Measurements from ENCODE around the gene NEK3. TPM values are rescaled to one million over a fixed set of nuclear protein-coding genes. Genes with fewer than 3 reads are reported as not detected.
A peak's percentile ranks its signal among the peaks of the same experiment; 100 is the strongest.

NEK3 gene
- total RNA-seq, 1 experiment from 2014 or later = 6.9 TPM

DNA sequence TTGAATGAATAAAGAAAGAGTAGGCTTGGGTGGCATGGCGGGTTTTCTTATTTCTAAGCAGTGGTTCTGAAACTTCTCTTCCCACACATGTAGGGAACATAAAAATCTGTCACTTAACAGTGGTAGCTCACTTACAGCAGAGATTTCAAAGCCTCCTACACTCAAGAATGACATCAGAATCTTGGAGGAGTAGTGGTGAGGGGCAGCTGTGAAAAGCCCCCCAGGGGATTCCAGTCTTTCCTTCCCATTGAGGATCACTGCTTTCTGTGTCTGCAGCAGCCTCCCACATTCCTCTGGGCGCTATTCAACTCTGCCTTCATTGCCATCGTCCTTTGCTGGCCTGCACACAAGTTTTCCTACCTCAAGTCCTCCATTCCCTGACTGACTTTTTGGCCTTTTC is 21.9 kb downstream of the NEK3 start:
- Histone ChIP-seq H3F3A (ENCODE audit: low read length, unreplicated experiment) (no peaks in the 10 kb centered on the region), H3K36me3 (ENCODE audit: low read depth, low read length) (no peaks in the 10 kb centered on the region), H3K27me3 (ENCODE audit: low read length) (no peaks in the 10 kb centered on the region), H3K27ac (ENCODE audit: low read length) (no peak overlapping the region), H4K20me1 (ENCODE audit: low read length) (no peaks in the 10 kb centered on the region), H3K9ac (ENCODE audit: low read length) (no peak overlapping the region), H3K9me3 (ENCODE audit: low read length) (no peaks in the 10 kb centered on the region), H3K4me2 (ENCODE audit: low read length) (no peak overlapping the region), H3K79me2 (ENCODE audit: low read length) (no peaks in the 10 kb centered on the region), H3K4me3 (ENCODE audit: low read length) (no peak overlapping the region), H2AFZ (ENCODE audit: low read length) (no peak overlapping the region), H3K4me1 (ENCODE audit: insufficient read depth, low read length) (no peaks in the 10 kb centered on the region), H3K9me2 (replicated peaks; ENCODE audit: low read length) (no peaks in the 10 kb centered on the region)
- TF ChIP-seq EZH2 (IDR thresholded peaks at IDR 0.05; ENCODE audit: low read length, unreplicated experiment) (no peak), EZH2phosphoT487 (IDR thresholded peaks at IDR 0.05; ENCODE audit: borderline replicate concordance, low read length) (no peak)
- TF ChIP-seq, protein P1, sequence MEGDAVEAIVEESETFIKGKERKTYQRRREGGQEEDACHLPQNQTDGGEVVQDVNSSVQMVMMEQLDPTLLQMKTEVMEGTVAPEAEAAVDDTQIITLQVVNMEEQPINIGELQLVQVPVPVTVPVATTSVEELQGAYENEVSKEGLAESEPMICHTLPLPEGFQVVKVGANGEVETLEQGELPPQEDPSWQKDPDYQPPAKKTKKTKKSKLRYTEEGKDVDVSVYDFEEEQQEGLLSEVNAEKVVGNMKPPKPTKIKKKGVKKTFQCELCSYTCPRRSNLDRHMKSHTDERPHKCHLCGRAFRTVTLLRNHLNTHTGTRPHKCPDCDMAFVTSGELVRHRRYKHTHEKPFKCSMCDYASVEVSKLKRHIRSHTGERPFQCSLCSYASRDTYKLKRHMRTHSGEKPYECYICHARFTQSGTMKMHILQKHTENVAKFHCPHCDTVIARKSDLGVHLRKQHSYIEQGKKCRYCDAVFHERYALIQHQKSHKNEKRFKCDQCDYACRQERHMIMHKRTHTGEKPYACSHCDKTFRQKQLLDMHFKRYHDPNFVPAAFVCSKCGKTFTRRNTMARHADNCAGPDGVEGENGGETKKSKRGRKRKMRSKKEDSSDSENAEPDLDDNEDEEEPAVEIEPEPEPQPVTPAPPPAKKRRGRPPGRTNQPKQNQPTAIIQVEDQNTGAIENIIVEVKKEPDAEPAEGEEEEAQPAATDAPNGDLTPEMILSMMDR (conservative IDR thresholded peaks at IDR 0.05; ENCODE audit: low read depth, low read length) = no peak
- intact Hi-C loops (cut with micrococcal nuclease) = no loop called here
- ChIA-PET CTCF (no interaction called here), POLR2A (ENCODE audit: unreplicated experiment) (no interaction called here)
- no peak for DNase-seq
- no peak for ATAC-seq
- no TSS peak for BruUV-seq (replicated peaks)

DNA sequence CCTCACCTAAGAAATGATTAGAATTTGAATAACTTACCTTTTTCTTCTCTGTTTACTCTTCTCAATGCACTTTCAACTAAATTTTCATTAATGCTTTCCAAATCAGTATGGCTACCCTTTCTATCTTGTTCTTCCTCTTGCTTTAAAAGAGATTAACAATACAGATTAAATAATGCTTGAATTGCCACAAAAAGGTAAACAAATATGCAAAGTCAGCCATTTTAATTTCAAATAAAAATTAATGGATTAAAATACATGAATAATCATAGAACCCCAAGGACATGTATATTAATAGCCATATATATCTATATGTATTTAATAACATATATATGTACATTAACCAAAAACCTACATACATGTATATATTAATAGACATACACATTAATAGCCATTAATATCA is 22.6 kb downstream of the NEK3 start:
- intact Hi-C loops (cut with micrococcal nuclease) = no loop called here
- Histone ChIP-seq H3K4me3 (ENCODE audit: low read length) (no peak overlapping the region), H3K27ac (ENCODE audit: low read length) (no peak overlapping the region), H3K79me2 (ENCODE audit: low read length) (no peaks in the 10 kb centered on the region), H2AFZ (ENCODE audit: low read length) (no peak overlapping the region), H3K4me1 (ENCODE audit: insufficient read depth, low read length) (no peaks in the 10 kb centered on the region), H3K36me3 (ENCODE audit: low read depth, low read length) (no peaks in the 10 kb centered on the region), H3K9me3 (ENCODE audit: low read length) (no peaks in the 10 kb centered on the region), H3K9me2 (replicated peaks; ENCODE audit: low read length) (no peaks in the 10 kb centered on the region), H3K27me3 (ENCODE audit: low read length) (no peaks in the 10 kb centered on the region), H3F3A (ENCODE audit: low read length, unreplicated experiment) (no peaks in the 10 kb centered on the region), H3K9ac (ENCODE audit: low read length) (no peak overlapping the region), H4K20me1 (ENCODE audit: low read length) (no peaks in the 10 kb centered on the region), H3K4me2 (ENCODE audit: low read length) (no peak overlapping the region)
- ATAC-seq = no peak
- ChIA-PET CTCF (no interaction called here), POLR2A (ENCODE audit: unreplicated experiment) (no interaction called here)
- TF ChIP-seq, protein P1 (conservative IDR thresholded peaks at IDR 0.05; ENCODE audit: low read depth, low read length) = no peak
- no peak for TF ChIP-seq EZH2 (IDR thresholded peaks at IDR 0.05; ENCODE audit: low read length, unreplicated experiment)
- TF ChIP-seq EZH2phosphoT487 (IDR thresholded peaks at IDR 0.05; ENCODE audit: borderline replicate concordance, low read length) = no peak
- DNase-seq = no peak
- BruUV-seq (replicated peaks) = no TSS peak

DNA sequence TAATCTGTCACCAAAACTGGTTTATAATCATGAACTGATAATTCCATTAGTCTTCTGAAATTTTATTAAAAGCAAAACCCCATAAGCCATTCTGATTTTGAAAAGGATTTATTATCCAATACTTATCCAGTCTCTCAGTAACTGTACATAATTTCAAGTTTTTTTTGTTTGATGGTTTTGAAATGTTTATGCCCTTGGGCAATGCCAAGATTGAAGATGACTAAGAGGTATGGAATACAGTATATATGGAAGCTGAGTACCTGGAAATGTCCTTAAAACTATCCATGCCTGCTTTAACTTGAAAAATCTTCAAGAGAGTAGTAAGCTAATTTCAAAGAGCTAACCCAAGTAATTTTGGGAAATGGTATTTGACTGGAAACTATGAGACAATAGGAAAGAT is 28.8 kb downstream of the NEK3 start:
- no peak overlapping the region for H3K4me3 ChIP-seq (ENCODE audit: low read length)
- CTCF ChIA-PET = no interaction called here
- intact Hi-C loops (cut with micrococcal nuclease) = no loop called here
- TF ChIP-seq EZH2phosphoT487 (IDR thresholded peaks at IDR 0.05; ENCODE audit: borderline replicate concordance, low read length) = no peak
- TF ChIP-seq, protein P1 (conservative IDR thresholded peaks at IDR 0.05; ENCODE audit: low read depth, low read length) = no peak
- no peak overlapping the region for H2AFZ ChIP-seq (ENCODE audit: low read length)
- H3K27me3 ChIP-seq (ENCODE audit: low read length) = no peaks in the 10 kb centered on the region
- H3K4me1 ChIP-seq (ENCODE audit: insufficient read depth, low read length) = peaks cover 8% of the 10 kb centered on the region; the same call in 1 of the 2 replicates
- no peaks in the 10 kb centered on the region for H3F3A ChIP-seq (ENCODE audit: low read length, unreplicated experiment)
- POLR2A ChIA-PET (ENCODE audit: unreplicated experiment) = no interaction called here
- H3K9me3 ChIP-seq (ENCODE audit: low read length) = no peaks in the 10 kb centered on the region
- no peaks in the 10 kb centered on the region for H3K9me2 ChIP-seq (replicated peaks; ENCODE audit: low read length)
- H3K4me2 ChIP-seq (ENCODE audit: low read length) = no peak overlapping the region
- DNase-seq (peak; percentile 64), ATAC-seq (no peak)
- no TSS peak for BruUV-seq (replicated peaks)
- H4K20me1 ChIP-seq (ENCODE audit: low read length) = no peaks in the 10 kb centered on the region
- H3K79me2 ChIP-seq (ENCODE audit: low read length) = no peaks in the 10 kb centered on the region
- no peaks in the 10 kb centered on the region for H3K36me3 ChIP-seq (ENCODE audit: low read depth, low read length)
- no peak overlapping the region for H3K27ac ChIP-seq (ENCODE audit: low read length)
- no peak overlapping the region for H3K9ac ChIP-seq (ENCODE audit: low read length)
